MM.1S (cell line): ENCODE data around the gene TP53BP2.
A peak's percentile ranks its signal among the peaks of the same experiment; 100 is the strongest.

Source experiments
- DNase-seq: peaks from one replicate; pipeline ENCODE4 v3.0.0-alpha.2; 2015
- H2AFZ ChIP-seq: fragments of 300-600 bp; sonication (generic); 2 replicates; pipeline ENCODE4 v1.6.0; 2016; ENCODE audit warnings: antibody characterized with exemption, low read length
- H3F3A ChIP-seq: fragments of 300-600 bp; sonication (generic); 2 replicates; pipeline ENCODE4 v1.6.1; 2016; ENCODE audit warnings: mild to moderate bottlenecking, antibody characterized with exemption, low read length, moderate library complexity, mixed read lengths; ENCODE audit not compliant: insufficient read depth
- H3K27ac ChIP-seq: fragments of 300-600 bp; sonication (generic); 2 replicates; pipeline ENCODE4 v1.5.1; 2016; ENCODE audit warnings: mild to moderate bottlenecking, low read length
- H3K27me3 ChIP-seq: fragments of 300-600 bp; sonication (generic); replicated peaks from 2 replicates; pipeline ENCODE4 v1.6.0; 2016; ENCODE audit warnings: low read length; ENCODE audit not compliant: insufficient read depth
- H3K36me3 ChIP-seq: fragments of 300-600 bp; sonication (generic); replicated peaks from 2 replicates; pipeline ENCODE4 v1.6.1; 2016; ENCODE audit warnings: mild to moderate bottlenecking, low read length, mixed read lengths; ENCODE audit not compliant: insufficient read depth
- H3K4me1 ChIP-seq: fragments of 300-600 bp; sonication (generic); 2 replicates; pipeline ENCODE4 v1.6.1; 2016; ENCODE audit warnings: low read length, mixed read lengths
- H3K4me2 ChIP-seq: fragments of 300-600 bp; sonication (generic); 2 replicates; pipeline ENCODE4 v1.6.0; 2016; ENCODE audit warnings: low read depth, low read length
- H3K4me3 ChIP-seq: fragments of 300-600 bp; sonication (generic); 2 replicates; pipeline ENCODE4 v1.5.1; 2016; ENCODE audit warnings: low read length, mixed read lengths
- H3K79me2 ChIP-seq: fragments of 300-600 bp; sonication (generic); 2 replicates; pipeline ENCODE4 v1.6.1; 2016; ENCODE audit warnings: mixed run types, low read length, mixed read lengths
- H3K9ac ChIP-seq: fragments of 300-600 bp; sonication (generic); 2 replicates; pipeline ENCODE4 v1.6.1; 2016; ENCODE audit warnings: low read length, mixed read lengths
- H3K9me2 ChIP-seq: fragments of 300-600 bp; sonication (generic); replicated peaks from 2 replicates; pipeline ENCODE4 v1.6.1; 2016; ENCODE audit warnings: mild to moderate bottlenecking, low read length, mixed read lengths; ENCODE audit not compliant: insufficient read depth
- H3K9me3 ChIP-seq: fragments of 300-600 bp; sonication (generic); replicated peaks from 2 replicates; pipeline ENCODE4 v1.6.1; 2016; ENCODE audit warnings: mild to moderate bottlenecking, low read length, mixed read lengths; ENCODE audit not compliant: insufficient read depth
- H4K20me1 ChIP-seq: fragments of 300-600 bp; sonication (generic); 2 replicates; pipeline ENCODE4 v1.6.1; 2016; ENCODE audit warnings: mild to moderate bottlenecking, low read length, moderate library complexity, mixed read lengths; ENCODE audit not compliant: insufficient read depth
- CTCF ChIP-seq: fragments of 300-600 bp; sonication (generic); IDR thresholded peaks from 2 replicates; pipeline ENCODE4 v1.5.1; 2016; ENCODE audit warnings: antibody characterized with exemption, low read length, mixed read lengths
- EZH2 ChIP-seq: fragments of 300-600 bp; sonication (generic); optimal IDR thresholded peaks from 2 replicates; pipeline ENCODE3; 2017; ENCODE audit warnings: low read depth, mild to moderate bottlenecking, antibody characterized with exemption, low read length, mixed read lengths
- EZH2phosphoT487 ChIP-seq: fragments of 300-600 bp; sonication (generic); IDR thresholded peaks from 2 replicates; pipeline ENCODE4 v1.6.1; 2018; ENCODE audit warnings: antibody characterized with exemption, low read length

The TP53BP2 gene

GRCh38 chr1:223763881-223764280 is 81.9 kb downstream of the TP53BP2 start:
- Histone ChIP-seq H3K9ac (no peak overlapping the region), H3K27me3 (no peaks in the 10 kb centered on the region), H3K27ac (no peak overlapping the region), H2AFZ (no peak overlapping the region), H4K20me1 (no peaks in the 10 kb centered on the region), H3K9me3 (no peaks in the 10 kb centered on the region), H3K36me3 (no peaks in the 10 kb centered on the region; the same call in 1 of the 2 replicates), H3F3A (no peaks in the 10 kb centered on the region), H3K4me2 (no peak overlapping the region), H3K4me1 (no peaks in the 10 kb centered on the region), H3K79me2 (no peaks in the 10 kb centered on the region), H3K9me2 (no peaks in the 10 kb centered on the region), H3K4me3 (no peak overlapping the region)
- peak; percentile 2 for DNase-seq
- TF ChIP-seq CTCF, result no peak
- TF ChIP-seq EZH2phosphoT487, result no peak
- TF ChIP-seq EZH2, result no peak

- Histone ChIP-seq H3K27me3 (no peaks in the 10 kb centered on the region), H2AFZ (no peak overlapping the region), H3K4me1 (no peaks in the 10 kb centered on the region), H3K79me2 (no peaks in the 10 kb centered on the region), H3F3A (no peaks in the 10 kb centered on the region), H3K36me3 (no peaks in the 10 kb centered on the region; the same call in 1 of the 2 replicates), H3K4me3 (no peak overlapping the region), H3K9me3 (no peaks in the 10 kb centered on the region), H3K9me2 (no peaks in the 10 kb centered on the region), H3K9ac (no peak overlapping the region), H3K27ac (no peak overlapping the region), H4K20me1 (no peaks in the 10 kb centered on the region), H3K4me2 (no peak overlapping the region)
- no peak for TF ChIP-seq CTCF
- no peak for TF ChIP-seq EZH2phosphoT487
- no peak for TF ChIP-seq EZH2
- no peak for DNase-seq
Observed at GRCh38 chr1:223763251-223763650, 82.5 kb downstream of the TP53BP2 start.

- Histone ChIP-seq H3K36me3 (no peaks in the 10 kb centered on the region; the same call in 1 of the 2 replicates), H2AFZ (no peak overlapping the region), H3K9me3 (no peaks in the 10 kb centered on the region), H3K79me2 (no peaks in the 10 kb centered on the region), H3K4me2 (no peak overlapping the region), H3F3A (no peaks in the 10 kb centered on the region), H3K9ac (no peak overlapping the region), H3K4me3 (no peak overlapping the region), H3K9me2 (no peaks in the 10 kb centered on the region), H3K27ac (no peak overlapping the region), H4K20me1 (no peaks in the 10 kb centered on the region), H3K4me1 (no peaks in the 10 kb centered on the region), H3K27me3 (no peaks in the 10 kb centered on the region)
- no peak for TF ChIP-seq CTCF
- no peak for TF ChIP-seq EZH2
- TF ChIP-seq EZH2phosphoT487, result no peak
- DNase-seq, result peak; percentile 2
Observed at GRCh38 chr1:223761411-223761810, 84.3 kb downstream of the TP53BP2 start.

- Histone ChIP-seq H3K27me3 (no peaks in the 10 kb centered on the region), H3K9ac (no peak overlapping the region), H3K36me3 (no peaks in the 10 kb centered on the region), H3F3A (no peaks in the 10 kb centered on the region), H3K9me2 (no peaks in the 10 kb centered on the region), H3K4me3 (no peak overlapping the region), H3K4me1 (no peaks in the 10 kb centered on the region), H3K9me3 (no peaks in the 10 kb centered on the region), H4K20me1 (no peaks in the 10 kb centered on the region), H3K79me2 (no peaks in the 10 kb centered on the region), H3K4me2 (no peak overlapping the region), H3K27ac (no peak overlapping the region), H2AFZ (no peak overlapping the region)
- no peak for DNase-seq
- TF ChIP-seq EZH2 (no peak), CTCF (no peak), EZH2phosphoT487 (no peak)
Observed at GRCh38 chr1:223760833-223761232, 84.9 kb downstream of the TP53BP2 start.
